HepG2 (cell line): ENCODE data around the gene HTR7. TPM values are rescaled to one million over a fixed set of nuclear protein-coding genes. Genes with fewer than 3 reads are reported as not detected.

Source experiments
- ATAD3A ChIP-seq: sonication (generic); formaldehyde crosslinking; IDR thresholded peaks from 2 replicates; pipeline ENCODE4 v1.4.0; 2020; ENCODE audit warnings: missing genetic modification reagents
- FOSL1 ChIP-seq: sonication (generic); formaldehyde crosslinking; IDR thresholded peaks from 2 replicates; pipeline ENCODE4 v1.9.0; 2021; ENCODE audit warnings: missing genetic modification reagents, borderline replicate concordance
- FOSL2 ChIP-seq: sonication (generic); formaldehyde crosslinking; IDR thresholded peaks from 2 replicates; pipeline ENCODE4 v1.4.0; 2020; ENCODE audit warnings: missing genetic modification reagents
- GLI4 ChIP-seq: sonication (generic); formaldehyde crosslinking; IDR thresholded peaks from 2 replicates; pipeline ENCODE4 v1.5.1; 2020; ENCODE audit warnings: missing genetic modification reagents, mild to moderate bottlenecking, moderate library complexity, borderline replicate concordance
- GTF3A ChIP-seq: sonication (generic); formaldehyde crosslinking; conservative IDR thresholded peaks from 2 replicates; pipeline ENCODE4 v1.4.0; 2020; ENCODE audit warnings: mild to moderate bottlenecking, missing genetic modification reagents
- HMGXB3 ChIP-seq: sonication (generic); formaldehyde crosslinking; IDR thresholded peaks from 2 replicates; pipeline ENCODE4 v1.4.0; 2020; ENCODE audit warnings: missing genetic modification reagents, borderline replicate concordance
- MEF2D ChIP-seq: sonication (generic); formaldehyde crosslinking; IDR thresholded peaks from 2 replicates; pipeline ENCODE4 v1.5.1; 2020; ENCODE audit warnings: mild to moderate bottlenecking, missing genetic modification reagents
- MTA3 ChIP-seq: sonication (generic); formaldehyde crosslinking; IDR thresholded peaks from 2 replicates; pipeline ENCODE4 v1.4.0; 2020; ENCODE audit warnings: missing genetic modification reagents
- NFYB ChIP-seq: sonication (generic); formaldehyde crosslinking; IDR thresholded peaks from 2 replicates; pipeline ENCODE4 v1.4.0; 2020; ENCODE audit warnings: missing genetic modification reagents
- TFAP4 ChIP-seq: sonication (generic); IDR thresholded peaks from 2 replicates; pipeline ENCODE4 v1.6.1; 2016; ENCODE audit warnings: low read depth, borderline replicate concordance
- ZFP1 ChIP-seq: IDR thresholded peaks from 2 replicates; pipeline ENCODE4 v1.6.1; 2016
- ZFY ChIP-seq: sonication (generic); formaldehyde crosslinking; IDR thresholded peaks from 2 replicates; pipeline ENCODE4 v1.4.0; 2020; ENCODE audit warnings: missing genetic modification reagents
- ZNF10 ChIP-seq: sonication (generic); formaldehyde crosslinking; IDR thresholded peaks from 2 replicates; pipeline ENCODE4 v1.4.0; 2020; ENCODE audit warnings: mild to moderate bottlenecking, low read depth, missing genetic modification reagents, borderline replicate concordance
- ZNF234 ChIP-seq: sonication (generic); formaldehyde crosslinking; conservative IDR thresholded peaks from 2 replicates; pipeline ENCODE4 v1.5.1; 2020; ENCODE audit warnings: mild to moderate bottlenecking, missing genetic modification reagents
- ZNF335 ChIP-seq: sonication (generic); formaldehyde crosslinking; IDR thresholded peaks from 2 replicates; pipeline ENCODE4 v1.4.0; 2020; ENCODE audit warnings: missing genetic modification reagents
- ZNF337 ChIP-seq: sonication (generic); formaldehyde crosslinking; IDR thresholded peaks from 2 replicates; pipeline ENCODE4 v1.5.1; 2020; ENCODE audit warnings: missing genetic modification reagents, low read depth, mild to moderate bottlenecking, borderline replicate concordance
- ZNF441 ChIP-seq: sonication (generic); formaldehyde crosslinking; IDR thresholded peaks from 2 replicates; pipeline ENCODE4 v1.7.0; 2021; ENCODE audit warnings: missing genetic modification reagents, borderline replicate concordance
- ZNF557 ChIP-seq: sonication (generic); formaldehyde crosslinking; IDR thresholded peaks from 2 replicates; pipeline ENCODE4 v1.4.0; 2020; ENCODE audit warnings: missing genetic modification reagents
- ZNF607 ChIP-seq: sonication (generic); formaldehyde crosslinking; IDR thresholded peaks from 2 replicates; pipeline ENCODE4 v1.5.1; 2020; ENCODE audit warnings: missing genetic modification reagents, mild to moderate bottlenecking, borderline replicate concordance
- ZNF629 ChIP-seq: sonication (generic); formaldehyde crosslinking; conservative IDR thresholded peaks from 2 replicates; pipeline ENCODE4 v1.5.0; 2020; ENCODE audit warnings: missing genetic modification reagents
- ZNF878 ChIP-seq: sonication (generic); formaldehyde crosslinking; IDR thresholded peaks from 2 replicates; pipeline ENCODE4 v1.8.1; 2023; ENCODE audit warnings: mild to moderate bottlenecking, missing genetic modification reagents, moderate library complexity
- ZSCAN20 ChIP-seq: sonication (generic); formaldehyde crosslinking; IDR thresholded peaks from 2 replicates; pipeline ENCODE4 v1.4.0; 2020; ENCODE audit warnings: missing genetic modification reagents, mild to moderate bottlenecking, borderline replicate concordance
- ZSCAN5A ChIP-seq: sonication (generic); formaldehyde crosslinking; IDR thresholded peaks from 2 replicates; pipeline ENCODE4 v1.8.0; 2022; ENCODE audit warnings: mild to moderate bottlenecking, missing genetic modification reagents, borderline replicate concordance
- polyA plus RNA-seq, 8 experiments: library from polyadenylated mRNA; depleted of rRNA in 3 of 8; stranded (reverse) in 7 of 8; unstranded in 1 of 8; fragments of >200 nt; fragmentation: Illumina TruSeq in 4 of 8; extraction: Trizol in 4 of 8; gene quantifications; 2 replicates each; pipeline versions ENCODE4 v1.2.1 to v1.2.3, GENCODE V29; 2011 to 2016; ENCODE audit warnings: low read depth in 4 of 8, missing spikeins in 1 of 8, mixed read lengths in 1 of 8; ENCODE audit not compliant: insufficient read depth in 1 of 8
- total RNA-seq, 5 experiments: library from RNA; depleted of rRNA; stranded (reverse); fragments of >200 nt; fragmentation: Illumina TruSeq; extraction: Trizol; gene quantifications; 2 replicates each; pipeline ENCODE4 v1.2.3, GENCODE V29; 2016; ENCODE audit warnings: low read depth in 1 of 5
- TF ChIP-seq, protein P1 (sequence below): sonication (generic); formaldehyde crosslinking; conservative IDR thresholded peaks from 2 replicates; pipeline ENCODE4 v1.8.0; 2022; ENCODE audit warnings: missing genetic modification reagents

Gene HTR7
- total and polyA plus RNA-seq, 2 of the 13 experiments (the other 11 are each of a cell fraction or from before 2014, with no cell fraction given): 0.04 TPM; not detected in 1

GRCh38 chr10:90871279-90871765 is 13.5 kb upstream of the HTR7 start (continued):
- TF ChIP-seq ZNF557 (CRISPR knock-in tag) (no peak), ATAD3A (no peak), ZNF629 (no peak), MEF2D (CRISPR knock-in tag) (no peak), ZNF441 (CRISPR knock-in tag) (no peak), ZNF337 (peak; percentile 88), ZNF335 (0 out of 2 replicates have a peak, but pooled peaks have one; percentile 10), ZNF607 (CRISPR knock-in tag) (no peak), ZNF878 (CRISPR knock-in tag) (no peak), ZNF234 (no peak), ZFY (CRISPR knock-in tag) (no peak), FOSL1 (CRISPR knock-in tag) (no peak), NFYB (CRISPR knock-in tag) (0 out of 2 replicates have a peak, but pooled peaks have one; percentile 23), GLI4 (CRISPR knock-in tag) (peak; percentile 60; the same call in 1 of the 2 replicates), ZNF10 (CRISPR knock-in tag) (no peak), GTF3A (CRISPR knock-in tag) (no peak), FOSL2 (CRISPR knock-in tag) (no peak), ZSCAN20 (CRISPR knock-in tag) (no peak), ZFP1 (CRISPR knock-in tag) (no peak), ZSCAN5A (CRISPR knock-in tag) (no peak), HMGXB3 (CRISPR knock-in tag) (no peak), TFAP4 (no peak), MTA3 (no peak)
- TF ChIP-seq, protein P1, sequence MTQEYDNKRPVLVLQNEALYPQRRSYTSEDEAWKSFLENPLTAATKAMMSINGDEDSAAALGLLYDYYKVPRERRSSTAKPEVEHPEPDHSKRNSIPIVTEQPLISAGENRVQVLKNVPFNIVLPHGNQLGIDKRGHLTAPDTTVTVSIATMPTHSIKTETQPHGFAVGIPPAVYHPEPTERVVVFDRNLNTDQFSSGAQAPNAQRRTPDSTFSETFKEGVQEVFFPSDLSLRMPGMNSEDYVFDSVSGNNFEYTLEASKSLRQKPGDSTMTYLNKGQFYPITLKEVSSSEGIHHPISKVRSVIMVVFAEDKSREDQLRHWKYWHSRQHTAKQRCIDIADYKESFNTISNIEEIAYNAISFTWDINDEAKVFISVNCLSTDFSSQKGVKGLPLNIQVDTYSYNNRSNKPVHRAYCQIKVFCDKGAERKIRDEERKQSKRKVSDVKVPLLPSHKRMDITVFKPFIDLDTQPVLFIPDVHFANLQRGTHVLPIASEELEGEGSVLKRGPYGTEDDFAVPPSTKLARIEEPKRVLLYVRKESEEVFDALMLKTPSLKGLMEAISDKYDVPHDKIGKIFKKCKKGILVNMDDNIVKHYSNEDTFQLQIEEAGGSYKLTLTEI: no peak
